Measurements from ENCODE around the gene GIMAP2.

GRCh38 chr7:150668472-150668911 lies 17.0 kb upstream of the GIMAP2 start:
- TF ChIP-seq EZH2 (IDR thresholded peaks at IDR 0.05; ENCODE audit: insufficient read depth, low read length): no peak
- TF ChIP-seq CTCF (IDR thresholded peaks at IDR 0.05; ENCODE audit: insufficient read depth, low read depth, low read length): no peak

All from astrocyte (in vitro differentiated cells and primary cell).